ENCODE data around the gene ZNF628.

Gene ZNF628

GRCh38 chr19:55459551-55459949 lies 16.9 kb upstream of the ZNF628 start:
- TF ChIP-seq REST (IDR thresholded peaks at IDR 0.05; ENCODE audit: insufficient replicate concordance, low read depth) (no peak), POLR2AphosphoS5 (IDR thresholded peaks at IDR 0.05; ENCODE audit: low read depth) (no peak), GABPA (IDR thresholded peaks at IDR 0.05; ENCODE audit: low read depth) (no peak), SPI1 (IDR thresholded peaks at IDR 0.05; ENCODE audit: borderline replicate concordance, low read depth) (no peak), CTCF (IDR thresholded peaks at IDR 0.05; ENCODE audit: insufficient read depth, low read length) (no peak)
- Histone ChIP-seq H3K27ac (replicated peaks) (no peak overlapping the region), H3K4me3 (replicated peaks; ENCODE audit: insufficient read depth, low read length) (no peak overlapping the region)

GRCh38 chr19:55459950-55460657 lies 16.3 kb upstream of the ZNF628 start:
- Histone ChIP-seq H3K27me3 (ENCODE audit: insufficient read depth, poor library complexity, severe bottlenecking) (no peaks in the 10 kb centered on the region), H3K27ac (replicated peaks) (no peak overlapping the region), H3K4me3 (replicated peaks; ENCODE audit: insufficient read depth, low read length) (no peak overlapping the region)
- TF ChIP-seq POLR2AphosphoS5 (IDR thresholded peaks at IDR 0.05; ENCODE audit: low read depth) (no peak), GABPA (IDR thresholded peaks at IDR 0.05; ENCODE audit: low read depth) (no peak), REST (IDR thresholded peaks at IDR 0.05; ENCODE audit: insufficient replicate concordance, low read depth) (no peak), SPI1 (IDR thresholded peaks at IDR 0.05; ENCODE audit: borderline replicate concordance, low read depth) (no peak), CTCF (IDR thresholded peaks at IDR 0.05; ENCODE audit: insufficient read depth, low read length) (no peak)
- DNase-seq (ENCODE audit: low read depth in 1 of 2, low spot score in 1 of 2) = no peak

More at GRCh38 chr19:55459551-55459949, 16.9 kb upstream of the ZNF628 start:
- no peaks in the 10 kb centered on the region for H3K27me3 ChIP-seq (ENCODE audit: insufficient read depth, poor library complexity, severe bottlenecking)
- no peak for DNase-seq (ENCODE audit: low read depth in 1 of 2, low spot score in 1 of 2)

GRCh38 chr19:55460670-55461258 lies 15.7 kb upstream of the ZNF628 start:
- peak overlapping the region; percentile 81 for H3K4me3 ChIP-seq (replicated peaks; ENCODE audit: insufficient read depth, low read length)
- no peaks in the 10 kb centered on the region for H3K27me3 ChIP-seq (ENCODE audit: insufficient read depth, poor library complexity, severe bottlenecking)
- TF ChIP-seq SPI1 (IDR thresholded peaks at IDR 0.05; ENCODE audit: borderline replicate concordance, low read depth) (no peak), CTCF (IDR thresholded peaks at IDR 0.05; ENCODE audit: insufficient read depth, low read length) (no peak), POLR2AphosphoS5 (IDR thresholded peaks at IDR 0.05; ENCODE audit: low read depth) (no peak), GABPA (IDR thresholded peaks at IDR 0.05; ENCODE audit: low read depth) (no peak), REST (IDR thresholded peaks at IDR 0.05; ENCODE audit: insufficient replicate concordance, low read depth) (no peak)
- H3K27ac ChIP-seq (replicated peaks) = peak overlapping the region; percentile 82
- DNase-seq (ENCODE audit: low read depth in 1 of 2, low spot score in 1 of 2) = peak in 1 of 2 experiments; percentile 64

Data from HL-60 (cell line).